ENCODE measurements around the gene OSBPL10.

DNA sequence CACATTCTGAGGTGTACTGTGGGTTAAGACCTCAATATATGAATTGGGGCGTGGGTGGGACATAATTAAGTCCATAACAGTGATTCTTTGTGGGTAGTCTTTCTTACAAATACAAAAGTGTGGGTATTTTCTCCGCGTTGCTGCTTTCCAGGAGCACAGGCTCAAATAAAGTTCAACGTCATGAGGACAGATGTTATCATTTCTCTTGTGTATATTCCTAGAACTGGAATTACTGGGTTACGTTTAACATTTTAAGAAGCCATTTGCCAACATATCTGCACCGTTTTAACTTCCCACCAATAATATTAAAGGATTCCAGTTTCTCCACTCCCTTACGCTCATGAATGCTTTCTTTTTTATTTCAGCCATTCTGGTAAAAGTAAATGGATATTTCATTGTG is 40.1 kb upstream of the OSBPL10 start:
- TF ChIP-seq CTCF (conservative IDR thresholded peaks at IDR 0.05; ENCODE audit: low read length) (no peak), EZH2phosphoT487 (IDR thresholded peaks at IDR 0.05; ENCODE audit: borderline replicate concordance) (no peak)

All from Loucy (cell line).